ENCODE results near the gene ANKRD28. TPM values are rescaled to one million over a fixed set of nuclear protein-coding genes. Genes with fewer than 3 reads are reported as not detected.

Gene ANKRD28
- total and polyA plus RNA-seq, 2 of the 8 experiments (the other 6 are each of a cell fraction or from before 2014, with no cell fraction given), result 39.1 to 61.7 TPM

DNA sequence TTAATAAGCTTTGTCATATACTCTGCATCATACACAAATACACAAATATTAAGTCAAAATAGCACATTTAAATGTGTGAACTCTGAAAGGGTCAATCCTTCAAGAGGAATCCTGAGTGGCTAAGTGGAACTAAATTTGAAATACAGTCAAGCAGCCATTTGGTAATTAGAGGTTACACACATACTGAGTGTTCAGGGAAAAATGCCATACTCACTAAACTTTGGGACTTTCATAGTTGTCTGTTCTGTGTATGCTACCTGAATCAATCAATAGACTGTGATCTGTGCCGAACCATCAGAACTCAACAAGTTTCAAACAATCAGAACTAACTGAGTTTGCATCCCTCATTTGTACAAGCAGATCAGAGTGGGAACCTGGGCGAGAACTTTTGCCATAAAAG lies 15.3 kb downstream of the ANKRD28 start:
- H3K27ac ChIP-seq (ENCODE audit: low read depth, low read length), result no peak overlapping the region
- DNase-seq (ENCODE audit: low read depth in 1 of 2, low spot score in 2 of 2) (no peak), FAIRE-seq (no peak)
- no peak overlapping the region for H2BK5ac ChIP-seq (ENCODE audit: low read depth, low read length)
- H3K4ac ChIP-seq (replicated peaks; ENCODE audit: insufficient read length, low read depth, low read length), result no peak overlapping the region
- no peak overlapping the region for H2BK120ac ChIP-seq (replicated peaks; ENCODE audit: low read depth, low read length)
- no peak overlapping the region for H4K8ac ChIP-seq (ENCODE audit: extremely low read depth, insufficient read depth, low read length)
- no peaks in the 10 kb centered on the region for H4K20me1 ChIP-seq (replicated peaks in 1 of 2; ENCODE audit: control insufficient read depth in 1 of 2, insufficient read depth in 2 of 2, low read length in 2 of 2)
- H3K4me1 ChIP-seq (replicated peaks in 1 of 4; ENCODE audit: control insufficient read depth in 3 of 4, insufficient read depth in 4 of 4, low read length in 3 of 4), result peaks cover 0 to 3% (median 0%) of the 10 kb centered on the region in 4 experiments; a peak in 1 of 7 replicates
- H2AK5ac ChIP-seq (ENCODE audit: low read depth, low read length), result no peak overlapping the region
- H3K4me3 ChIP-seq (ENCODE audit: extremely low read depth in 1 of 4, insufficient read depth in 2 of 4, low read depth in 3 of 4, low read length in 4 of 4), result no peak overlapping the region
- no peak overlapping the region for H2BK20ac ChIP-seq (ENCODE audit: low read length)
- no peaks in the 10 kb centered on the region for H3K36me3 ChIP-seq (ENCODE audit: control insufficient read depth in 2 of 4, insufficient read depth in 4 of 4, low read length in 3 of 4)
- no peak overlapping the region for H2AFZ ChIP-seq (ENCODE audit: low read length)
- ChIA-PET CTCF (ENCODE audit: partially characterized antibody) (no interaction called here), POLR2A (ENCODE audit: partially characterized antibody) (no interaction called here)
- no peak overlapping the region for H2BK15ac ChIP-seq (ENCODE audit: low read length)
- H4K5ac ChIP-seq (ENCODE audit: insufficient read length, low read depth, low read length), result no peak overlapping the region
- no peaks in the 10 kb centered on the region for H3K23me2 ChIP-seq (ENCODE audit: low read depth, low read length)
- 91% methylated on average over 2 of the region's 2 CpGs; no CpG with 5 or more reads in 1 of the 2 experiments for WGBS, 2 experiments (ENCODE audit: extremely low coverage in 1 of 2, insufficient coverage in 1 of 2, insufficient read length in 1 of 2, insufficient replicate concordance in 2 of 2, low coverage in 1 of 2, low lambda C conversion rate in 2 of 2, missing lambda C conversion rate in 1 of 2)
- H2BK12ac ChIP-seq (ENCODE audit: low read depth, low read length), result no peak overlapping the region
- H3K18ac ChIP-seq (ENCODE audit: extremely low read depth, low read length), result no peak overlapping the region
- no peak overlapping the region for H3K23ac ChIP-seq (ENCODE audit: insufficient read length)
- H3K56ac ChIP-seq (replicated peaks; ENCODE audit: insufficient read length, low read depth, low read length), result no peak overlapping the region
- H3K9ac ChIP-seq (replicated peaks in 1 of 4; ENCODE audit: extremely low read depth in 1 of 4, low read depth in 3 of 4, low read length in 3 of 4), result no peak overlapping the region
- no peaks in the 10 kb centered on the region for H3K9me3 ChIP-seq (ENCODE audit: insufficient read depth in 2 of 2, low read depth in 1 of 2, low read length in 1 of 2)
- no peak overlapping the region for H3K4me2 ChIP-seq (ENCODE audit: insufficient read depth in 1 of 2, low read depth in 2 of 2, low read length in 2 of 2)
- peaks cover 2% of the 10 kb centered on the region; the same call in 1 of the 2 replicates for H3K79me1 ChIP-seq (ENCODE audit: low read depth, low read length)
- peaks cover 0 to 43% of the 10 kb centered on the region in 2 experiments; a peak in 2 of 4 replicates for H3K79me2 ChIP-seq (ENCODE audit: control insufficient read depth in 1 of 2, insufficient read depth in 2 of 2, low read length in 2 of 2)
- no peak overlapping the region for H4K91ac ChIP-seq (replicated peaks; ENCODE audit: insufficient read length, low read length)
- no peak overlapping the region for H3K14ac ChIP-seq (ENCODE audit: insufficient read length)
- no peaks in the 10 kb centered on the region for H3K27me3 ChIP-seq (replicated peaks in 1 of 4; ENCODE audit: control insufficient read depth in 3 of 4, extremely low read depth in 1 of 4, insufficient read depth in 3 of 4, low read length in 3 of 4)
- TF ChIP-seq, protein P1, sequence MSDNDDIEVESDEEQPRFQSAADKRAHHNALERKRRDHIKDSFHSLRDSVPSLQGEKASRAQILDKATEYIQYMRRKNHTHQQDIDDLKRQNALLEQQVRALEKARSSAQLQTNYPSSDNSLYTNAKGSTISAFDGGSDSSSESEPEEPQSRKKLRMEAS (IDR thresholded peaks at IDR 0.05), result no peak
- TF ChIP-seq CHD1 (IDR thresholded peaks at IDR 0.05; ENCODE audit: low read depth, low read length), result no peak
- no peak for TF ChIP-seq POLR2A (IDR thresholded peaks at IDR 0.05; ENCODE audit: control extremely low read depth in 1 of 2, low read depth in 2 of 2, low read length in 2 of 2)
- no peak for TF ChIP-seq CHD2 (IDR thresholded peaks at IDR 0.05; ENCODE audit: low read length)
- TF ChIP-seq, protein P2, sequence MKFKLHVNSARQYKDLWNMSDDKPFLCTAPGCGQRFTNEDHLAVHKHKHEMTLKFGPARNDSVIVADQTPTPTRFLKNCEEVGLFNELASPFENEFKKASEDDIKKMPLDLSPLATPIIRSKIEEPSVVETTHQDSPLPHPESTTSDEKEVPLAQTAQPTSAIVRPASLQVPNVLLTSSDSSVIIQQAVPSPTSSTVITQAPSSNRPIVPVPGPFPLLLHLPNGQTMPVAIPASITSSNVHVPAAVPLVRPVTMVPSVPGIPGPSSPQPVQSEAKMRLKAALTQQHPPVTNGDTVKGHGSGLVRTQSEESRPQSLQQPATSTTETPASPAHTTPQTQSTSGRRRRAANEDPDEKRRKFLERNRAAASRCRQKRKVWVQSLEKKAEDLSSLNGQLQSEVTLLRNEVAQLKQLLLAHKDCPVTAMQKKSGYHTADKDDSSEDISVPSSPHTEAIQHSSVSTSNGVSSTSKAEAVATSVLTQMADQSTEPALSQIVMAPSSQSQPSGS (IDR thresholded peaks at IDR 0.05; ENCODE audit: low read length), result no peak
- no peak for TF ChIP-seq SAP30 (IDR thresholded peaks at IDR 0.05; ENCODE audit: insufficient read depth, insufficient replicate concordance, low read length)
- no peak for TF ChIP-seq JUN (IDR thresholded peaks at IDR 0.05; ENCODE audit: low read depth, low read length)
- no peak for TF ChIP-seq POU5F1 (IDR thresholded peaks at IDR 0.05; ENCODE audit: low read depth, low read length)
- TF ChIP-seq SP4 (IDR thresholded peaks at IDR 0.05; ENCODE audit: low read length), result no peak
- no peak for TF ChIP-seq BCL11A (IDR thresholded peaks at IDR 0.05; ENCODE audit: low read depth in 2 of 2, low read length in 2 of 2)
- no peak for TF ChIP-seq NANOG (IDR thresholded peaks at IDR 0.05; ENCODE audit: insufficient read depth, low read depth, low read length, poor library complexity, severe bottlenecking)
- no peak for TF ChIP-seq SUZ12 (IDR thresholded peaks at IDR 0.05; ENCODE audit: low read length)
- TF ChIP-seq HDAC6 (IDR thresholded peaks at IDR 0.05; ENCODE audit: low read depth, low read length), result no peak
- no peak for TF ChIP-seq CREB1 (IDR thresholded peaks at IDR 0.05)
